DLD1 (cell line): ENCODE measurements around the gene PPP1R1B.

Source experiments
- in situ Hi-C: cut with HindIII; loops from 2 replicates; pipeline ENCODE4 v1.10.0; 2017; ENCODE audit warnings: low sequenced_read_pairs

PPP1R1B gene

GRCh38 chr17:39631403-39631802 is 4.7 kb downstream of the PPP1R1B start:
- in situ Hi-C loops = no loop called here

- in situ Hi-C loops = no loop called here
These were observed 5.6 kb downstream of the PPP1R1B start for GRCh38 chr17:39632153-39632941.

- in situ Hi-C loops = no loop called here
These were observed 6.9 kb downstream of the PPP1R1B start for GRCh38 chr17:39633570-39634183.

GRCh38 chr17:39634384-39634871 is 7.7 kb downstream of the PPP1R1B start:
- in situ Hi-C loops = no loop called here

GRCh38 chr17:39635614-39636176 is 8.9 kb downstream of the PPP1R1B start:
- in situ Hi-C loops = no loop called here

- in situ Hi-C loops = no loop called here
These were observed 9.8 kb downstream of the PPP1R1B start for GRCh38 chr17:39636587-39636926.

GRCh38 chr17:39636927-39637736 is 10.4 kb downstream of the PPP1R1B start, which contains the start of gene STARD3:
Gene STARD3 (plus strand): TSS chr17:39637144. CDS start chr17:39653532, 16,388 bp downstream.
- in situ Hi-C loops = no loop called here

- in situ Hi-C loops = no loop called here
These were observed 11.6 kb downstream of the PPP1R1B start for GRCh38 chr17:39638317-39638716.

GRCh38 chr17:39639043-39639442 is 12.3 kb downstream of the PPP1R1B start:
- in situ Hi-C loops = no loop called here

GRCh38 chr17:39639566-39640458 is 13.1 kb downstream of the PPP1R1B start:
- in situ Hi-C loops = no loop called here

- in situ Hi-C loops = no loop called here
These were observed 13.9 kb downstream of the PPP1R1B start for GRCh38 chr17:39640591-39641031.

- in situ Hi-C loops = no loop called here
These were observed 14.3 kb downstream of the PPP1R1B start for GRCh38 chr17:39641097-39641496.

- in situ Hi-C loops = no loop called here
These were observed 15.1 kb downstream of the PPP1R1B start for GRCh38 chr17:39641883-39642282.

GRCh38 chr17:39642291-39643074 is 15.7 kb downstream of the PPP1R1B start:
- in situ Hi-C loops = no loop called here

GRCh38 chr17:39643271-39643670 is 16.5 kb downstream of the PPP1R1B start:
- in situ Hi-C loops = no loop called here

GRCh38 chr17:39647256-39647655 is 20.5 kb downstream of the PPP1R1B start:
- in situ Hi-C loops = no loop called here

- in situ Hi-C loops = no loop called here
These were observed 22.0 kb downstream of the PPP1R1B start for GRCh38 chr17:39648616-39649366.

- in situ Hi-C loops = no loop called here
These were observed 23.4 kb downstream of the PPP1R1B start for GRCh38 chr17:39650121-39650579.
